ENCODE results near the gene KCNC2. TPM values are rescaled to one million over a fixed set of nuclear protein-coding genes. Genes with fewer than 3 reads are reported as not detected.

The KCNC2 gene
- total and polyA plus RNA-seq, 11 donors, result not detected

DNA sequence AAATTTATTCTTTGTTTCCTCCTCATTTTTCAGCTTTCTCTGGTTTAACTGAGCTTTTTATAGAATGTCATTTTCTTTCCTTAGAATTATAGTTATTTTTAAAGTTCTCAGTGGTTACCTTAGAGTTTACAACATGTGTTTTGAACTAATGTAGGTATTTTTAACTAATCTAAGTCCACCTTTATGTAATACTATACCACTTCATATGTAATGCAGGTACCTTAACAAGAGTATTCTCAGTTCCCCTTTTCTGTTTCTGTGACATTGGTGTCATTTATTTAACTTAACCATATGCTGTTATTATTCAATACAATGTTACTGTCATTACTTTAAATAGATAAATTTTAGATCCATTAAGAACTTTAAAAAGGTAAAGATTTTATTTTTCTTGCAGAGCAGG is 30.3 kb upstream of the KCNC2 start:
- Histone ChIP-seq H3K27me3 (no peaks in the 10 kb centered on the region), H3K27ac (no peak overlapping the region), H3K4me3 (no peak overlapping the region), H3K9me3 (peaks cover 0 to 21% (median 6%) of the 10 kb centered on the region in 12 donors), H3K4me1 (no peaks in the 10 kb centered on the region), H3K36me3 (no peaks in the 10 kb centered on the region)
- intact Hi-C loops (cut with DNase I), result no loop called here
- TF ChIP-seq, protein P1, sequence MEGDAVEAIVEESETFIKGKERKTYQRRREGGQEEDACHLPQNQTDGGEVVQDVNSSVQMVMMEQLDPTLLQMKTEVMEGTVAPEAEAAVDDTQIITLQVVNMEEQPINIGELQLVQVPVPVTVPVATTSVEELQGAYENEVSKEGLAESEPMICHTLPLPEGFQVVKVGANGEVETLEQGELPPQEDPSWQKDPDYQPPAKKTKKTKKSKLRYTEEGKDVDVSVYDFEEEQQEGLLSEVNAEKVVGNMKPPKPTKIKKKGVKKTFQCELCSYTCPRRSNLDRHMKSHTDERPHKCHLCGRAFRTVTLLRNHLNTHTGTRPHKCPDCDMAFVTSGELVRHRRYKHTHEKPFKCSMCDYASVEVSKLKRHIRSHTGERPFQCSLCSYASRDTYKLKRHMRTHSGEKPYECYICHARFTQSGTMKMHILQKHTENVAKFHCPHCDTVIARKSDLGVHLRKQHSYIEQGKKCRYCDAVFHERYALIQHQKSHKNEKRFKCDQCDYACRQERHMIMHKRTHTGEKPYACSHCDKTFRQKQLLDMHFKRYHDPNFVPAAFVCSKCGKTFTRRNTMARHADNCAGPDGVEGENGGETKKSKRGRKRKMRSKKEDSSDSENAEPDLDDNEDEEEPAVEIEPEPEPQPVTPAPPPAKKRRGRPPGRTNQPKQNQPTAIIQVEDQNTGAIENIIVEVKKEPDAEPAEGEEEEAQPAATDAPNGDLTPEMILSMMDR (IDR thresholded peaks at IDR 0.05), result no peak
- no peak for TF ChIP-seq POLR2A (IDR thresholded peaks at IDR 0.05)
- no peak for ATAC-seq
- no peak for DNase-seq

DNA sequence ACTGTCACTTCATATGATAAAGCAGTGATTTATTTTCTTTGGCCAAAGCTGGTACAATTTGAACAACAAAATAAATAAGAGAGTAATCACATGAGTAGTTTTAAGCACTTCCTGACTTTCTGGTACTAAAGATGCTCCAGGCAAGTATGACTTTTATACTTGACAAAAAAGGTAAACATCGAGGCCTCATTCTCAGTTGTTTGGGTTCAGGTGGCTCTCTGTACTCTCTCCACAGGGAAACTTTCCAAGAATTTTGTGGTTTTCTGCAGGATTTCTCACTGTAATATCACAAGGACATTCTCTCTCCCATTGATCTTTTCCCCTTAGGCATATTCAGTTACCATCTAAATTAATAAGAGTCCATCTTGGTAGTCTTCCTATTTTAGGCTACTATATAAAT is 26.6 kb upstream of the KCNC2 start:
- intact Hi-C loops (cut with DNase I), result no loop called here
- DNase-seq (no peak), ATAC-seq (no peak)
- Histone ChIP-seq H3K27me3 (no peaks in the 10 kb centered on the region), H3K9me3 (peaks cover 0 to 26% (median 6%) of the 10 kb centered on the region in 12 donors), H3K36me3 (no peaks in the 10 kb centered on the region), H3K4me3 (no peak overlapping the region), H3K27ac (no peak overlapping the region), H3K4me1 (no peaks in the 10 kb centered on the region)
- 41 to 75% (median 50%) methylated on average over 1 of the region's 1 CpG for WGBS, 4 donors
- TF ChIP-seq, protein P1 (IDR thresholded peaks at IDR 0.05), result no peak
- no peak for TF ChIP-seq POLR2A (IDR thresholded peaks at IDR 0.05)

DNA sequence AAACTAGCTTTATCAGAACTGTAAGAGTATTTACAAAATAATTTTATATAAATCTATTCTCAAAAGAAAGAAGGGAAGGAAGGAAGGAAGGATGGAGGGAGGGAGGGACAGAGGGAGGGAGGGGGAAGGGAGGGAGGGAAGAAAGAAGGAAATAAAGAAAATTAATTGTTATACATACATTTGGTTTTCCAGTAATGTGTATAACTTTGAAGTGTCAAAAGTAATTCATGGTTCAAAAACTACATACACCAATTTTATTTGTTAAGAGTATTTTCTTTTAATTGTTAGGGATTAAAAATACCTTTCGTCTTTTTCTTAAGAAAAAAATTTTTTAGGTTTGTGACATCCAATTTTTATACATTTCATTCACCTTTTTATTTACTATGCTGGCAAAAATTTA is 17.5 kb upstream of the KCNC2 start:
- H3K27me3 ChIP-seq, result no peaks in the 10 kb centered on the region
- no peak for ATAC-seq
- whole genome bisulfite sequencing, 4 donors, result 69 to 86% (median 80%) methylated on average over 1 of the region's 1 CpG
- TF ChIP-seq, protein P1 (IDR thresholded peaks at IDR 0.05), result no peak
- no peak for TF ChIP-seq POLR2A (IDR thresholded peaks at IDR 0.05)
- H3K4me1 ChIP-seq, result no peaks in the 10 kb centered on the region
- H3K9me3 ChIP-seq, result peaks cover 0 to 7% (median 0%) of the 10 kb centered on the region in 12 donors
- no peak overlapping the region for H3K27ac ChIP-seq
- intact Hi-C loops (cut with DNase I), result no loop called here
- H3K36me3 ChIP-seq, result no peaks in the 10 kb centered on the region
- H3K4me3 ChIP-seq, result no peak overlapping the region
- no peak for DNase-seq

DNA sequence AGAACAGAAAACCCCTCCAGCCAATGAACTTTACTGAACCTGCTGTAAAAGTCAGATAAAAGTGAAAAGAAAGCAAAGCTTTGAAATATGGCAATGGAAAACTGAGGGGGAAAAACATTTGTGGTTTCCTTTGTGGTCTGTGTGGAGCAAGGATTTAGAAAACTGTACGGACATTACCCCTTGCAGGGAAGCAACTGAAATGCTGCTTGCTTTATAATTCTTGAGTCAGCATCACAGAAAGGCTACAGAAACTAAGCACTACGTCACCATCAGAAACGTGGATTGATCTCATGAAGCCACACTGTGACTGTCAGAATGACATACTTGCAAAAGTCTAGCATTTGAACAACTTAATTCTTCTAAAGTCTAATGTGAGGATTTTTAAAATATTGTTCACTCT is 2.4 kb upstream of the KCNC2 start:
- Histone ChIP-seq H3K27me3 (peaks cover 14 to 40% (median 29%) of the 10 kb centered on the region in 9 donors), H3K27ac (no peak overlapping the region), H3K36me3 (no peaks in the 10 kb centered on the region), H3K4me1 (peaks cover 0 to 9% (median 0%) of the 10 kb centered on the region in 12 donors), H3K4me3 (no peak overlapping the region), H3K9me3 (no peaks in the 10 kb centered on the region)
- intact Hi-C loops (cut with DNase I), result no loop called here
- DNase-seq (no peak), ATAC-seq (no peak)
- TF ChIP-seq POLR2A (IDR thresholded peaks at IDR 0.05), result no peak
- 40 to 50% (median 45%) methylated on average over 3 of the region's 3 CpGs for WGBS, 4 donors

Measured in heart left ventricle (tissue), 16 donors.